ENCODE measurements around the gene PKN2. TPM values are rescaled to one million over a fixed set of nuclear protein-coding genes. Genes with fewer than 3 reads are reported as not detected.

Gene PKN2
- total RNA-seq, 2 donors from 2014 or later, result 29.7 to 66.9 TPM

- H3K27ac ChIP-seq, result no peak overlapping the region
- ATAC-seq (ENCODE audit: insufficient number of reproducible peaks, low FRiP score, low read depth), result no peak
- TF ChIP-seq CTCF (IDR thresholded peaks at IDR 0.05), result no peak
- H3K36me3 ChIP-seq, result no peaks in the 10 kb centered on the region
- DNase-seq (ENCODE audit: low spot score), result no peak
- no peaks in the 10 kb centered on the region for H3K27me3 ChIP-seq (replicated peaks; ENCODE audit: insufficient read depth)
- no peak overlapping the region for H3K4me3 ChIP-seq
- no peaks in the 10 kb centered on the region for H3K4me1 ChIP-seq (ENCODE audit: control insufficient read depth in 1 of 2, low read depth in 2 of 2)
- H3K9me3 ChIP-seq, result no peaks in the 10 kb centered on the region
Measured at GRCh38 chr1:88661951-88662699, 21.9 kb upstream of the PKN2 start.

GRCh38 chr1:88662723-88663122 lies 21.4 kb upstream of the PKN2 start:
- Histone ChIP-seq H3K27me3 (replicated peaks; ENCODE audit: insufficient read depth) (no peaks in the 10 kb centered on the region), H3K4me3 (no peak overlapping the region), H3K9me3 (no peaks in the 10 kb centered on the region), H3K27ac (no peak overlapping the region), H3K36me3 (no peaks in the 10 kb centered on the region), H3K4me1 (ENCODE audit: control insufficient read depth in 1 of 2, low read depth in 2 of 2) (no peaks in the 10 kb centered on the region)
- ATAC-seq (ENCODE audit: insufficient number of reproducible peaks, low FRiP score, low read depth) (no peak), DNase-seq (ENCODE audit: low spot score) (no peak)
- TF ChIP-seq CTCF (IDR thresholded peaks at IDR 0.05), result no peak

- H3K4me3 ChIP-seq, result no peak overlapping the region
- no peaks in the 10 kb centered on the region for H3K9me3 ChIP-seq
- TF ChIP-seq CTCF (IDR thresholded peaks at IDR 0.05), result no peak
- no peaks in the 10 kb centered on the region for H3K36me3 ChIP-seq
- H3K27me3 ChIP-seq (replicated peaks; ENCODE audit: insufficient read depth), result no peaks in the 10 kb centered on the region
- ATAC-seq (ENCODE audit: insufficient number of reproducible peaks, low FRiP score, low read depth) (no peak), DNase-seq (ENCODE audit: low spot score) (no peak)
- no peak overlapping the region for H3K27ac ChIP-seq
- no peaks in the 10 kb centered on the region for H3K4me1 ChIP-seq (ENCODE audit: control insufficient read depth in 1 of 2, low read depth in 2 of 2)
Measured at GRCh38 chr1:88668405-88668804, 15.7 kb upstream of the PKN2 start.

- Histone ChIP-seq H3K27me3 (replicated peaks; ENCODE audit: insufficient read depth) (no peaks in the 10 kb centered on the region), H3K9me3 (no peaks in the 10 kb centered on the region), H3K4me3 (no peak overlapping the region), H3K27ac (no peak overlapping the region), H3K4me1 (ENCODE audit: control insufficient read depth in 1 of 2, low read depth in 2 of 2) (no peaks in the 10 kb centered on the region), H3K36me3 (no peaks in the 10 kb centered on the region)
- ATAC-seq (ENCODE audit: insufficient number of reproducible peaks, low FRiP score, low read depth), result no peak
- DNase-seq (ENCODE audit: low spot score), result no peak
- TF ChIP-seq CTCF (IDR thresholded peaks at IDR 0.05), result no peak
Measured at GRCh38 chr1:88670462-88670861, 13.6 kb upstream of the PKN2 start.

GRCh38 chr1:88673446-88673845 lies 10.6 kb upstream of the PKN2 start:
- no peak for ATAC-seq (ENCODE audit: insufficient number of reproducible peaks, low FRiP score, low read depth)
- TF ChIP-seq CTCF (IDR thresholded peaks at IDR 0.05), result no peak
- no peaks in the 10 kb centered on the region for H3K27me3 ChIP-seq (replicated peaks; ENCODE audit: insufficient read depth)
- H3K4me1 ChIP-seq (ENCODE audit: control insufficient read depth in 1 of 2, low read depth in 2 of 2), result no peaks in the 10 kb centered on the region
- H3K9me3 ChIP-seq, result no peaks in the 10 kb centered on the region
- no peak overlapping the region for H3K27ac ChIP-seq
- no peak for DNase-seq (ENCODE audit: low spot score)
- H3K36me3 ChIP-seq, result no peaks in the 10 kb centered on the region
- no peak overlapping the region for H3K4me3 ChIP-seq

All from thoracic aorta (tissue), 2 donors.